GM21447 (cell line): ENCODE results near the gene CLIC3.

Experiments used
- ATAC-seq: cut with Tn5 transposase; IDR thresholded peaks from one replicate; pipeline ENCODE4 v1.9.1; 2021; ENCODE audit not compliant: unreplicated experiment

Gene CLIC3

DNA sequence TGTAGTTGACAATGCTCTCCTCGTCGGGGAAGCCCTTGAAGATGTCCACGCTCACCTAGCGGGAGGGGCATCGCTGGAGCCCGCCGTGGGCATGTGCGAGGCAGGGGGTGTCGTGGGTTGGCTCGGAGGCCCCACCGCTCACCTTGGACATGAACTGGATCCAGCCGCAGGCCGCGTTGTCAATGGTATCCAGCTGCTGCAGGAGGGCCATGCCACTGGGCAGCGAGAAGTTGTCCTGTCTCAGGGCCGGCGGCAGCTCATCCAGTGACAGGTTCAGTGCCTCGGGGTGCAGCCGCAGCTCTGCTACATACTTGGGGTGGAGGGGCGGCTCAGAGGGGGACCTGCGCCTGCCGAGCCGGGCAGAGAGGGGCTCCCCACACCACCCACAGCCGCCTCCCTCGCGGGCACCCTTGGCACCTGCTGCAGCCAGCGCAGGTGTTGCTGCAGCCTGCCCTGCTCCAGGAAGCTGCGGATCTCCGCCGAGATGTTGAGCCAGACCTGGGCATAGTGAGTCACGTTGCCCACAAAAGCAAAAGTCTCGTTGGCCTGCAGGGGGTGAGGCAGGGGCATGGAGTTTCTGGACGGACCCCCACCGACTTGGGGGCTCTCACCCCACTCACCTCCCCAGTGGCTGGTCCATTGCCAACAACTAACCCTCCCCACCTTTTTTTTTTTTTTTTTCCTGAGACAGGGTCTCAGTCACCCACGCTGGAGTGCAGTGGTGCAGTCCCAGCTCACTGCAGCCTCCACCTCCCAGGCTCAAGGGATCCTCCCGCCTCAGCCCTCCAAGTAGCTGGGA lies 22.6 kb upstream of the CLIC3 start:
- ATAC-seq, result no peak

DNA sequence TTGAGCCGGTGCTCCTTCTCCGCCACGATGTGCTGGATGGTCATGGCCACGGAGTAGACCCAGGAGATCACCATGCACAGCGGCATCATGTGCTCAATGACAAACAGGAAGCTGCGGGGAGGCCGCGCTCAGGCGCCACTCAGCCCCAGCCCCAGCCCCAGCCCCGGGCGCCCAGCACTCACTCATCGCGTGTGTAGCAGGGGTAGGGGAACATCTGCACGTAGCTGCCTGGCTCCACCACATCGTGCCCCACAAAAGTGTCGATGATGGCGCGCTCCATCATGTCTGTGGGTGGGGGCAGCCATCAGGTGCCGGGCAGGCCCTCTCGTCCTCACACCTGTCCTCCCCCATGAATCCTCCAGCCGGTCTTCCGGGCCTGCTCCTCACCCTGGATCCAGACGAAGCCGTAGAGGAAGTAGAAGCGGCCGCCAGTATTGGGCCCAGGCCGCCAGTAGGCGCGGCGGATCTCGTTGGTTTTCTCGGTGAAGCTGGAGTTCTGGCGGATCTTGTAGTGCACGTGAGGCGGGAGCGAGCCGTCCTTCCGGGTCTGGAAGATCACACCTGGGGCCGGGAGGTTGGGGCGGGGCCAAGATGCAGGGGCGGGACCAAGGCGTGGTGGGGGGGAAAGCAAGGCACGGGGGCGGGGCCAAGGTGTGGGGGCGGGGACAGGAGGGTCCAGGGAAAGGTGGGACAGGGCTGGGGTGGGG lies 21.6 kb upstream of the CLIC3 start:
- no peak for ATAC-seq

DNA sequence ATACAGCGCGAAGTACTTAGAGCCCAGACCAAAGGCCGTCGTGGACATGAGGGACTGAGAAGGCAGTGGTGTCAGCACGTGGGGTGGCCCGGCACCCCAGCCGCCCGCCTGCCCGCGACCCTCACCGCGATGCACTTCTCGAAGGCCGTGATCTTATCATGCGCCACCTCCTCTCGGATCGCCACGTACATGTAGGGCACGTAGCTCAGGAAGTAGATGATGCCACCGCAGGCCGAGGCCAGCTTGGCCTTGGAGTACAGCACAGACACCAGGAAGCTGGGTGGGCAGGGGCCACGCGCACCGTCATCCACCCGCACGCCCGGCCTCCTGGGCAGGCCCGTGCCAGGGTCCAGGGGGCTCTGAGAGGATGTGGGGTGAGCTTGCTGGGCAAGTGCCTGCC lies 20.7 kb upstream of the CLIC3 start:
- ATAC-seq, result no peak

- ATAC-seq, result no peak
Observed at GRCh38 chr9:137016436-137016835, 20.1 kb upstream of the CLIC3 start.

- ATAC-seq, result no peak
Observed at GRCh38 chr9:137015976-137016375, 19.6 kb upstream of the CLIC3 start.

- ATAC-seq, result no peak
Observed at GRCh38 chr9:137015540-137015930, 19.2 kb upstream of the CLIC3 start.

DNA sequence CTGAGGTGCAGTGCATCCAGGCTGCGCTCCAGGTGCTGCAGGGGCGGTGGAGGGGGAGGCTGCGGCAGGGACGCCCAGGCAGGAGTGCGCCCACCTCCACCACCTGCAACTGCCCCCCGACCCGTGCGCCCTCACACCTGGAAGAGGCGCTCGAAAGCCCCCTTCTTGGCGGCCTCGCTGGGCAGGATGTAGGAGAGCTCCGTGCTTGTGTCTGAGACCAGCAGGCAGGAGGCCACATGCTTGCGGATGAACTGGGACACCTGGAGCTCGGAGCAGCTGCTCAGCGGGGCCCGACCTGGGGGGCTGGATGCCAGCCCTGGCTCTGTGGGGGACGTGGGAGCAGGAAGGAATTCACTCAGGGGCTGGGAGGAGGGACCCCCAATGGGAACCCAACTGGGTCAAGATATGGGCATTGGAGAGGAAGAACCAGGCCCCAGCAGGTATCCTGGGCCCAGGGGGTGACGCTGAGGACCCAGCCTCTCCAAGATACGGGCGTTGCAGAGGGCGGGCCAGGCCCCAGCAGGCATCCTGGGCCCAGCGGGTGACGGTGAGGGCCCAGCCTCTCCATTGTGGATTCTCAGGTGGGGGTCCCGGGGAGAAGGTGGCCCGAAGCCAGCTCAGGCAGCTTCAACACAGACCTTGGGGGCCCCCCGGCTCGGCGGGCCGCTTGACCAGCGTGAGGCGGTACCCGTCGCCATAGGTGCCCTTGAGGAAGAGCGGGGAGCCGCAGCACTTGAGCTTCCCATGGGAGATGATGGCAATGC lies 18.6 kb upstream of the CLIC3 start:
- no peak for ATAC-seq

- ATAC-seq, result no peak
Observed at GRCh38 chr9:137014166-137014565, 17.8 kb upstream of the CLIC3 start.

- no peak for ATAC-seq
Observed at GRCh38 chr9:137013571-137013940, 17.2 kb upstream of the CLIC3 start.

- ATAC-seq, result no peak
Observed at GRCh38 chr9:137012694-137013570, 16.6 kb upstream of the CLIC3 start.

- no peak for ATAC-seq
Observed at GRCh38 chr9:137011907-137012675, 15.7 kb upstream of the CLIC3 start.

DNA sequence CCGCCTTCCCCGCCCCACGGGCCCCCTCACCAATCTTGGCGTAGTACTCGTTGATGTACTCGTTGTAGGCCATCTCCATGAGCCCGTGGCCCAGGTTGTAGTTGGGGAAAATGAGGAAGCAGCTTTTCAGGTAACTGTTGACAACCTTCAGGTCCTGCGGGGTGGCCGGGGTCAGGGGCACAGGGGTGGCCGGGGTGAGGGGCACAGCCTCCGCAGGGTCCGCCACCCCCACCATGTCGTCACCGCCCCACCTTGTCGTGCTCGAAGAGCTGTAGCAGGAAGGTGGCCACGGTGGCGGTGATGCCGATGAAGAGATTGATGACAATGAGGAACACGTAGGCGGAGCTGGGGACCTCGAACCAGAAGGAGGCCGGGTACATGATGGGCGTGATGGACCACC lies 14.8 kb upstream of the CLIC3 start:
- no peak for ATAC-seq

DNA sequence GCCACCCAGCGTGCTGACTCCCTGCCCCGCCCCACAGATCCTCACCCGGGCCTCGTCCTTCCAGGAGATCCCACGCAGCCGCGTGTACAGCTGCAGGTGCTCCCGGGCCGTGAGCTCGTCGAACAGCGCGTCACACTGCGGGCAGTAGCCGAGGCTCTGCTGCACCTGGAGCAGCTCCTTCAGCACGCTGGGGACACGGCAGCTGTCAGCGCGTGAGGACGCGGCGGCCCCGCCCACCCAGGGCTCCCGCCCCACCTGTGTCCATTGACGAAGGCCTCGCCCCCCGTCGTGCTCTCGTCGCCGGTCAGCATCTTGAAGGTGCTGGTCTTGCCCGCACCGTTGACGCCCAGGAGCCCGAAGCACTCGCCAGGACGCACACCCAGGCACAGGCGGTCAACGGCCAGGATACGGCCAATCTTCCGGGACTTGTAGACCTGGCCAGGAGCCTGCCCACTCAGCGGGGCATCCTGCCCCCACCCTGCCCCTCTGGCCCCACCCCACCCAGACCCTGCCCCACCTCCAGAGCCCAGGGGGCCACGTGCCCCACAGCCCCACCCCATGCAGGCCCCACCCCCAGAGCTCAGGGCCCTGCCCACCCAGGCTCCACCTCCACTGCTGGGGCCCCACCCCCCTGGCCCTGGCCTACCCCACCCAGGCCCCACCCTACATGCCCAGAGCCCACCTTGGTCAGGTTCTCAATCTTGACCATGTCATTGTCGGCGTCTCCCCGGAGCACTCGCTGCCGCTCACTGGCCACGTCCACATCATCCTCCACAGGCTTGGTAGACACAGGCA lies 13.8 kb upstream of the CLIC3 start:
- no peak for ATAC-seq

DNA sequence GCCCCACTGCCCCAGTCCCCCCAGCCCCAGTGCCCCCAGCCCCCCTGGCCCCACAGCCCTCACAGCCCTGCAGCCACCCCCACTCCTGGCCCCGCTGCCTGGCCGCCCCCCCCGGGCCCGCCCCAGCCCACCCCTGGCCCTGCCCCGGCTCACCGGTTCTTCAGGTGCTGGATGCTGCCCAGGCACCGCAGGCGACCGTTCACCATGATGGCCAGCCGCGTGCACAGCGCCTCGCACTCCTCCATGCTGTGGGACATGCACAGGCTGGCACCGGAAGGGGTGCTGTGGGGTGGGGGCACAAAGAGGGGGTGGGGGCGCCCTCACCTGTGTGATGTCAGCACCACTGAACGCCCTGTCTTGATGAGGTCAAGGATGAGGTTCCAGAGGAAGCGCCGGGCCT lies 12.8 kb upstream of the CLIC3 start:
- ATAC-seq, result no peak

GRCh38 chr9:137008312-137008711 lies 11.9 kb upstream of the CLIC3 start:
- no peak for ATAC-seq

GRCh38 chr9:137007816-137008270 lies 11.5 kb upstream of the CLIC3 start:
- ATAC-seq, result no peak

DNA sequence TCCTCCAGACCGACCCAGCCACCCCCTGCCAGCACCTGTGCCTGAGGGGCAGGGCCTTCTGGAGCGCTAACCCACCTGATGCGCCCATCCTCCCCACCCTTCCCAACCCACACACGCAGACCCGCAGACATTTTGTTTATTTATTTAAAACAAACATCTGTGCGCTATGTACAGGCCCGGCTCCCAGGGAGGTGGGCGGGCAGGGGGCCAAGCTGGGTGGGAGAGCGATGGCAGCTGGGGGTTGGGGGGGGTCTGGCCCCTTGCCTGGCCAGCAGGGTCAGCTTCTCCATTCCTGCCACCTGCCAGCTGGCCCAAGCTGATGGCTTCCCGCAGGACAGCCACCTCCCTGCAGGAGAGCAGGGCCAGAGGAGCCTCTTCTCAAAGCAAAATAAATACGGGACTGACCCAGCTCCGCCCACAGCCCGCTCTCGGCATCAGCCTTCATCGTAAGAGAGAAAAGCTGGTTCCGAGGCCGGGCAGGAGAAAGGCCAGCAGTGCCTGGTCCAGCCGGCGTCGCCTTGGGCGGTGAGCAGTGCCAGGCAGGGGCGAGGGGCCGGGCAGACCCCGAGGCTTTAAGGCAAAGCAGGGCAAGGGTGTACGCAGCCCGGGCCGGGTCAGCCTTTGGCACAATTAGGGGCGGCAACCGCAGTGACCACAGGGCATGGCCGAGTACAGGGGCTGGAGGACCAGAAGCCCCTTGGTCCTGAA lies 10.9 kb upstream of the CLIC3 start:
- ATAC-seq, result no peak

DNA sequence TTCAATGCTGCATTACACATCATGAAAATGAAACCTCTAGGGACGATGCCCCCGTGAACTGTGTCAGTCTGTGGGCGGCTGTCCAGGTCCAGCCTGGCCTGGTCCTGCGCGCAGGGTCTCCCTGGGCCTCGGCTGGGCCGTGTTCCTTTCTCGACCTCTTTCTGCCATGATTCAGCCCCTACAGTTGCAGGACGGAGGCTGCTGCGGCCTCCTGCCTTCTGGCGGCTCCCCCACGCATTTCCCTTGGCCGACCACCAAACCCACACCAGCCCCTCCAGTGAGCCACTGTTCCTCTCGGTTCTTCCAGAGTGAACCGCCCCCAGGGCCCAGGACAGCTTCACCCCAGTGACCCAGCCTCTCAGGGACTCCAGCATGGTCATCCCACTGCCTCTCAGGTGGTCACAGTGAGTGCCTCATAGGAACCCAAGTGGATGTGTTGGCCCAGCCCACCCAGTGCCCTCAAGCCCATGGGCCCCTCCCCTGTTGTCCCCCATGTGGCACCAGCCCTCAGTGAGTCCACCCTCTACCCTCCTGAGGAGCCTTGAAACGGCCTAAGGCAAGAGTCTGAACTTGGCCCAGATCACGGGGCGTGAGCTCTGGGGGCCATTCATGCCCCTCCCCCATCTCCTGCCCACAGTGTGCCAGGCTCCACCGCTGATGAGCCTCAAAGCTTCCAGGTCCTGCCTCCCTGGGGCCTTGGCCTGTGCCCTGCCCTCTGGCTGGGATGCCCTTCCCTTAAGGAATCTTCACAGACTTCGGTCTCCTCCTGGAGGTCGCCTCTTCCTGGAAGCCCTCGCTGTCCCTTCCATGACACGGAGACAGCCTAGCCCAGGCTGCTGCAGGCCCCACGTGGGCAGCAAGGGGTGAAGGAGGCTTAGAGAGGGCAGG lies 10.0 kb upstream of the CLIC3 start:
- ATAC-seq, result no peak
